ENCODE data around the gene ADGRA1. TPM values are rescaled to one million over a fixed set of nuclear protein-coding genes. Genes with fewer than 3 reads are reported as not detected.
A peak's percentile ranks its signal among the peaks of the same experiment; 100 is the strongest.

The ADGRA1 gene
- total RNA-seq, 3 donors from 2014 or later, result 0.10 TPM; not detected in 2

DNA sequence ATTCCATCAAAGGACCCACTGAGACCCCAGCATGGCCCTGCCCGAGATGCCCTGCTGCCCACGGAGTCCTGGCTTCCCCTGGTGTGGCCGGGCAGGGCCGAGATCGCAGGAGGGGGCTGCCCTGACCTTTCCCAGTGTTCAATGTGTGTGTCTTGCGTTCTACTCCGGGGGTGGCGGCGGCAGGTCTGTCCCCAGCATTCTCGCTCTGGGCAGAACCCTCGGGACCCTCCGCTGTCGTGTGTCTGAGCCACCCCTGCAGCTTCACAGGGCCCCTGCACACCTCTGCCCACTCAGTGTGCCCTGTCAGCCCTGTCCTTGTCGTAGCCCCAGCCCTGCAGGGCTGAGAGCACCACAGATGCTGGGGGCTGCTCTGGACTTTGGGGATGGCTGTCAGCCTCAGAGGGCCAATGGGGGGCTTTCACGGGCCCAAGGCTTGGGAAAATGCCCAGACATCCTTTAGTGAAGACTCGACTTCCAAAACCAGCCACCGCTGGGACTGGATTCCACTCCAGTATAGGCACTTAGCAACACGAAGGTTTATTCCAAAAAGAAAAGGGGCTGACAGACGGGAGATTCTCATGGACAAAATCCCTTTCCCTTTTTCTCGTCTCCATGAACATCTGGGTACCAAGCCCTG, 42.3 kb downstream of the ADGRA1 start:
- no peak for TF ChIP-seq CTCF (IDR thresholded peaks at IDR 0.05)
- no peak for ATAC-seq

GRCh38 chr10:133130602-133131001, 42.9 kb downstream of the ADGRA1 start:
- DNase-seq (no peak), ATAC-seq (no peak)
- no peaks in the 10 kb centered on the region for H3K9me3 ChIP-seq
- no peaks in the 10 kb centered on the region for H3K36me3 ChIP-seq (ENCODE audit: low read depth)
- TF ChIP-seq CTCF (IDR thresholded peaks at IDR 0.05), result no peak
- no peak overlapping the region for H3K4me3 ChIP-seq
- H3K4me1 ChIP-seq (ENCODE audit: low read depth), result no peaks in the 10 kb centered on the region
- intact Hi-C loops (cut with DNase I, micrococcal nuclease), result no loop called here

More for the DNA sequence above, 42.3 kb downstream of the ADGRA1 start:
- H3K4me1 ChIP-seq (ENCODE audit: low read depth), result no peaks in the 10 kb centered on the region
- no peaks in the 10 kb centered on the region for H3K9me3 ChIP-seq
- no peak overlapping the region for H3K4me3 ChIP-seq
- intact Hi-C loops (cut with DNase I, micrococcal nuclease), result loop anchor here in 1 of 2 donors (10.0 kb wide), 1 partner anchor 295 kb away; no protein-coding TSS in a partner anchor
- no peak for DNase-seq
- no peaks in the 10 kb centered on the region for H3K36me3 ChIP-seq (ENCODE audit: low read depth)

DNA sequence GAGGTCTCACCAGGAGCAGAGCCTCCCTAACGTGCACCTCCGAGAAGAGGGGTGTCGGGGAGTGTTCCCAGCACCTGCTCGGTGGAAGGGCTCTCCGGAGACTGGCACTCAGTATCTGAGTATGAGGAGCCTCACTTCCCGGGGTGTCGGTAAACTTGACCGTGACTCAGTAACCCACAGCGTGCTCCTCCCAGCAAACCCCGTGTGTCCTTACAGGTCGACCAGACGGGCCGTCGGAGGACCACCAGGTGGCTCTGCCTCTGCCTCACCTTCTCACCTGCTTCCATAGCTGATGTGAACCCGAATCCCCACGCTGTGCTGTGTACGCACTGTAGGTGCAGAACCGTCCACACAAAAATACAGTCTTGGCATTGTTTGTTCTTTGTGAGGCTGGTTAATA, 43.3 kb downstream of the ADGRA1 start:
- ATAC-seq (no peak), DNase-seq (no peak)
- Histone ChIP-seq H3K9me3 (no peaks in the 10 kb centered on the region), H3K4me3 (no peak overlapping the region), H3K36me3 (ENCODE audit: low read depth) (no peaks in the 10 kb centered on the region), H3K4me1 (ENCODE audit: low read depth) (no peaks in the 10 kb centered on the region)
- intact Hi-C loops (cut with DNase I, micrococcal nuclease), result no loop called here
- TF ChIP-seq CTCF (IDR thresholded peaks at IDR 0.05), result no peak

- Histone ChIP-seq H3K4me3 (no peak overlapping the region), H3K9me3 (no peaks in the 10 kb centered on the region), H3K4me1 (ENCODE audit: low read depth) (no peaks in the 10 kb centered on the region), H3K36me3 (ENCODE audit: low read depth) (no peaks in the 10 kb centered on the region)
- intact Hi-C loops (cut with DNase I, micrococcal nuclease), result no loop called here
- DNase-seq (no peak), ATAC-seq (no peak)
- TF ChIP-seq CTCF (IDR thresholded peaks at IDR 0.05), result no peak
Measured at GRCh38 chr10:133131734-133132472, 44.2 kb downstream of the ADGRA1 start.

DNA sequence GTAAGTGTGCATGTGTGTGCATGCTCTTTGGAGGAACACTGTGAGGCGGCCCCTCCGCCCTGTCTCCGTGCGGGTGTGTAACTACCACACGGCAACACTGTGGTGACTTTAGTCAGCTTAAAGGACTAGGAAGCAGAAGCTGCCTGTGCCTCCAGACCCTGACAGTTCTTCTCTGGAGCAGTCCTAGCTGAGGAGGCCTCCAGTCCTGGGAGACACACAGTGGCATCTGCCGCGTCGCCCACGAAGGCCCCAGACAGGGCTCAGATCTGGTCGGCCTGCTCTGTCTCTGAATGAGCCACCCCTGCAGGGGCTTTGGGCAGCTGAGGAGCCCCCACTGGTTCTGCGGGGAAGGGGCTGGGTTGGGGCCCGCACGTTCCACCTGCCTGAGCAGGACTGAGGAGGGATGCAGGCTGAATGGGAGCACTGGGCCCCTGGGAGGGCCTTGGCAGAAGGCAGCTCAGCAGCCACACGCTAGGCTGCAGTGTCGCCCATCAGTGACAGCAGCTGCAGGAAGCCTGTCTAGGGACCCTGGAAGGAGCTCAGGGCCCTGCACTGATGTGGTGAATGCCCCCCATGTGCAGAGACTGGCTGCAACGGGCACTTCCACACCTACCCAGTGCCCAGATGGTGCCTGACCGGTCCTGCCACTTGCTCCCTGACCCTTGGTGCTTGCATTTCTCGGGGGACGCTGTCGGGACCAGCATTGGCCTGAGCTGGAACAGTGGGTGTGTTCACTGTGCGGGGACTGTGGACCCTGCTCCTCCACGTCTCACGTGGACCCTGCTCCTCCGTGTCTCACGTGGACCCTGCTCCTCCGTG, 45.0 kb downstream of the ADGRA1 start:
- TF ChIP-seq CTCF (IDR thresholded peaks at IDR 0.05), result no peak
- Histone ChIP-seq H3K9me3 (no peaks in the 10 kb centered on the region), H3K36me3 (ENCODE audit: low read depth) (no peaks in the 10 kb centered on the region), H3K4me1 (ENCODE audit: low read depth) (no peaks in the 10 kb centered on the region), H3K4me3 (no peak overlapping the region)
- intact Hi-C loops (cut with DNase I, micrococcal nuclease), result no loop called here
- peak in 1 of 3 donors; percentile 43 for DNase-seq
- no peak for ATAC-seq

Data from mucosa of descending colon (tissue), 3 donors.